ENCODE data around the gene CKAP4.

GRCh38 chr12:106214571-106214970 lies 33.2 kb downstream of the CKAP4 start:
- no peak for TF ChIP-seq CTCF (conservative IDR thresholded peaks at IDR 0.05)
- TF ChIP-seq ZFX (IDR thresholded peaks at IDR 0.05), result no peak

Measured in C4-2B (cell line).